Endothelial cell (in vitro differentiated cells): ENCODE data around the gene PIEZO1. TPM values are rescaled to one million over a fixed set of nuclear protein-coding genes. Genes with fewer than 3 reads are reported as not detected.

Source experiments
- DNase-seq: peaks from one replicate; pipeline ENCODE4 v3.0.0; 2021; ENCODE audit warnings: low spot score
- H3K27ac Mint-ChIP-seq: one replicate; pipeline ENCODE4 v1.8.0; 2021; ENCODE audit warnings: mixed read lengths, inconsistent platforms; ENCODE audit not compliant: unreplicated experiment
- H3K27me3 Mint-ChIP-seq: one replicate; pipeline ENCODE4 v1.8.0; 2021; ENCODE audit warnings: mild to moderate bottlenecking, moderate library complexity, mixed read lengths, inconsistent platforms; ENCODE audit not compliant: unreplicated experiment
- H3K36me3 Mint-ChIP-seq: one replicate; pipeline ENCODE4 v1.8.0; 2021; ENCODE audit warnings: mild to moderate bottlenecking, low read depth, mixed read lengths, inconsistent platforms; ENCODE audit not compliant: unreplicated experiment
- H3K4me1 Mint-ChIP-seq: one replicate; pipeline ENCODE4 v1.8.0; 2021; ENCODE audit warnings: mild to moderate bottlenecking, mixed read lengths, inconsistent platforms; ENCODE audit not compliant: unreplicated experiment
- H3K4me3 Mint-ChIP-seq: one replicate; pipeline ENCODE4 v1.8.0; 2021; ENCODE audit warnings: mild to moderate bottlenecking, mixed read lengths, inconsistent platforms; ENCODE audit not compliant: unreplicated experiment
- H3K9me3 Mint-ChIP-seq: one replicate; pipeline ENCODE4 v1.8.0; 2021; ENCODE audit warnings: mixed read lengths, inconsistent platforms; ENCODE audit not compliant: unreplicated experiment
- total RNA-seq: library from RNA; stranded (reverse); fragmentation: NEBNext Ultra II Directional; extraction: Animal tissue kit (Norgen Biotek cat#: 25700); gene quantifications from one replicate; pipeline ENCODE4 v1.2.1, GENCODE V29; 2021; ENCODE audit not compliant: unreplicated experiment
- TF ChIP-seq, protein P1 (sequence below): fragments of 200-600 bp; sonication (generic); IDR thresholded peaks from one replicate; pipeline ENCODE4 v1.5.0; 2021; ENCODE audit warnings: antibody characterized with exemption; ENCODE audit not compliant: unreplicated experiment

Gene PIEZO1
- total RNA-seq, 1 donor from 2014 or later = 428 TPM

- Mint-ChIP-seq H3K27ac (no peak overlapping the region), H3K4me1 (peaks cover 28% of the 10 kb centered on the region), H3K27me3 (peaks cover 8% of the 10 kb centered on the region), H3K9me3 (no peaks in the 10 kb centered on the region), H3K4me3 (no peak overlapping the region), H3K36me3 (peaks cover 6% of the 10 kb centered on the region)
- TF ChIP-seq, protein P1, sequence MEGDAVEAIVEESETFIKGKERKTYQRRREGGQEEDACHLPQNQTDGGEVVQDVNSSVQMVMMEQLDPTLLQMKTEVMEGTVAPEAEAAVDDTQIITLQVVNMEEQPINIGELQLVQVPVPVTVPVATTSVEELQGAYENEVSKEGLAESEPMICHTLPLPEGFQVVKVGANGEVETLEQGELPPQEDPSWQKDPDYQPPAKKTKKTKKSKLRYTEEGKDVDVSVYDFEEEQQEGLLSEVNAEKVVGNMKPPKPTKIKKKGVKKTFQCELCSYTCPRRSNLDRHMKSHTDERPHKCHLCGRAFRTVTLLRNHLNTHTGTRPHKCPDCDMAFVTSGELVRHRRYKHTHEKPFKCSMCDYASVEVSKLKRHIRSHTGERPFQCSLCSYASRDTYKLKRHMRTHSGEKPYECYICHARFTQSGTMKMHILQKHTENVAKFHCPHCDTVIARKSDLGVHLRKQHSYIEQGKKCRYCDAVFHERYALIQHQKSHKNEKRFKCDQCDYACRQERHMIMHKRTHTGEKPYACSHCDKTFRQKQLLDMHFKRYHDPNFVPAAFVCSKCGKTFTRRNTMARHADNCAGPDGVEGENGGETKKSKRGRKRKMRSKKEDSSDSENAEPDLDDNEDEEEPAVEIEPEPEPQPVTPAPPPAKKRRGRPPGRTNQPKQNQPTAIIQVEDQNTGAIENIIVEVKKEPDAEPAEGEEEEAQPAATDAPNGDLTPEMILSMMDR = no peak
- no peak for DNase-seq
Observed at GRCh38 chr16:88768071-88768783, 16.8 kb downstream of the PIEZO1 start.

- TF ChIP-seq, protein P1 = no peak
- no peak overlapping the region for H3K4me3 Mint-ChIP-seq
- peaks cover 8% of the 10 kb centered on the region for H3K27me3 Mint-ChIP-seq
- H3K36me3 Mint-ChIP-seq = peaks cover 8% of the 10 kb centered on the region
- H3K4me1 Mint-ChIP-seq = peaks cover 29% of the 10 kb centered on the region
- no peak for DNase-seq
- peak overlapping the region; percentile 25 for H3K27ac Mint-ChIP-seq
- no peaks in the 10 kb centered on the region for H3K9me3 Mint-ChIP-seq
Observed at GRCh38 chr16:88767546-88768070, 17.4 kb downstream of the PIEZO1 start.

GRCh38 chr16:88766975-88767374, 18.0 kb downstream of the PIEZO1 start:
- Mint-ChIP-seq H3K4me3 (peak overlapping the region; percentile 40), H3K27me3 (peaks cover 8% of the 10 kb centered on the region), H3K36me3 (peaks cover 8% of the 10 kb centered on the region), H3K4me1 (peaks cover 29% of the 10 kb centered on the region), H3K9me3 (no peaks in the 10 kb centered on the region), H3K27ac (peak overlapping the region; percentile 25)
- DNase-seq = no peak
- TF ChIP-seq, protein P1 = no peak

GRCh38 chr16:88764913-88765349, 20.1 kb downstream of the PIEZO1 start:
- H3K4me1 Mint-ChIP-seq = peaks cover 31% of the 10 kb centered on the region
- no peaks in the 10 kb centered on the region for H3K9me3 Mint-ChIP-seq
- peaks cover 8% of the 10 kb centered on the region for H3K36me3 Mint-ChIP-seq
- H3K4me3 Mint-ChIP-seq = no peak overlapping the region
- no peak for DNase-seq
- peaks cover 10% of the 10 kb centered on the region for H3K27me3 Mint-ChIP-seq
- TF ChIP-seq, protein P1 = no peak
- no peak overlapping the region for H3K27ac Mint-ChIP-seq

GRCh38 chr16:88764080-88764479, 20.9 kb downstream of the PIEZO1 start:
- DNase-seq = no peak
- Mint-ChIP-seq H3K36me3 (peaks cover 8% of the 10 kb centered on the region), H3K4me3 (no peak overlapping the region), H3K9me3 (no peaks in the 10 kb centered on the region), H3K27ac (no peak overlapping the region), H3K27me3 (peaks cover 8% of the 10 kb centered on the region), H3K4me1 (peaks cover 33% of the 10 kb centered on the region)
- TF ChIP-seq, protein P1 = no peak
